ENCODE measurements around the gene CD74. TPM values are rescaled to one million over a fixed set of nuclear protein-coding genes. Genes with fewer than 3 reads are reported as not detected.

Gene CD74
- total RNA-seq, 1 experiment from 2014 or later, result 12.7 TPM

- Histone ChIP-seq H3K36me3 (ENCODE audit: control insufficient read depth, insufficient read depth, low read length) (no peaks in the 10 kb centered on the region), H3K27ac (ENCODE audit: low read length) (peak overlapping the region; percentile 8), H3K4me3 (ENCODE audit: low read depth in 2 of 2, low read length in 2 of 2) (no peak overlapping the region), H3K27me3 (ENCODE audit: control insufficient read depth, insufficient read depth, low read length) (no peaks in the 10 kb centered on the region), H3K4me1 (ENCODE audit: control insufficient read depth, insufficient read depth, low read length) (peaks cover 14% of the 10 kb centered on the region), H3K9me3 (ENCODE audit: control insufficient read depth, insufficient read depth, low read depth, low read length) (no peaks in the 10 kb centered on the region)
- TF ChIP-seq SIN3A (IDR thresholded peaks at IDR 0.05; ENCODE audit: borderline replicate concordance, insufficient read depth, low read depth, low read length) (no peak), REST (IDR thresholded peaks at IDR 0.05; ENCODE audit: insufficient read depth in 1 of 2, low read depth in 2 of 2, low read length in 1 of 2) (no peak), TCF7L2 (IDR thresholded peaks at IDR 0.05; ENCODE audit: low read depth, low read length) (no peak), CTCF (IDR thresholded peaks at IDR 0.05) (no peak), POLR2AphosphoS5 (IDR thresholded peaks at IDR 0.05; ENCODE audit: low read depth, low read length) (no peak)
- ChIA-PET CTCF (interaction anchor here (0.6 to 1.6 kb wide), 5 partner anchors 27 to 121 kb away, joined by 3 to 9 read pairs (median 3); no protein-coding TSS in a partner anchor), POLR2A (interaction anchor here (0.6 kb wide), 1 partner anchor 114 kb away, joined by 16 read pairs; no protein-coding TSS in a partner anchor)
- intact Hi-C loops (cut with micrococcal nuclease; ENCODE audit: unreplicated experiment), result loop anchor here (1.0 to 5.0 kb wide), 3 partner anchors 65 to 195 kb away; no protein-coding TSS in a partner anchor
- DNase-seq (ENCODE audit: low read depth, low spot score), result no peak
- BruUV-seq (replicated peaks), result no TSS peak
- in situ Hi-C loops (cut with HindIII; ENCODE audit: low pct_unique_long_range_greater_than_20kb, low sequenced_read_pairs), result no loop called here
- ATAC-seq, result no peak
Measured at GRCh38 chr5:150457562-150458240, 45.0 kb upstream of the CD74 start.

DNA sequence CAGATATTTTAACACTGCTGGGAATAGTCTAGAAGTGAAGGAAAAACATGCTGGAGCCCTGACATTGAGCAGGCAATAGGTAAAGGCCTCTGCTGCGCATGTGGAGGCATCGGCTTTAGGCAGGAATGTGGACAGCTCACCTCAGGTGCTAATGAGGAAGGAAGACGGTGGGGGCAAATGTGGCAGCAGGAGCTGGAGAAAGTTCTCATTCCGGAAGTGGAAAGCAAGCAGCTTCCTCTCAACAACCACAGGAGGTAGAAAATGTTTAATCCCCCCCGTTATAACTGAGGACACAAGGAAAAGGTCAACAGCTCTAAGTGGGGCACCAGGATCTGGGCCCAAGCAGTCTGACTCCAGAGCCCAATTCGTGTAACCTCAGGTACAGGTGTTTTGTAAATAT lies 44.4 kb upstream of the CD74 start:
- intact Hi-C loops (cut with micrococcal nuclease; ENCODE audit: unreplicated experiment) (loop anchor here (5.0 kb wide), 1 partner anchor 105 kb away; no protein-coding TSS in a partner anchor), in situ Hi-C loops (cut with HindIII; ENCODE audit: low pct_unique_long_range_greater_than_20kb, low sequenced_read_pairs) (no loop called here)
- ChIA-PET CTCF (interaction anchor here (0.6 to 0.7 kb wide), 2 partner anchors 29 to 84 kb away, joined by 3 to 4 read pairs; no protein-coding TSS in a partner anchor), POLR2A (interaction anchor here (0.6 kb wide), 1 partner anchor 115 kb away, joined by 16 read pairs; no protein-coding TSS in a partner anchor)
- no peaks in the 10 kb centered on the region for H3K9me3 ChIP-seq (ENCODE audit: control insufficient read depth, insufficient read depth, low read depth, low read length)
- BruUV-seq (replicated peaks), result no TSS peak
- H3K27ac ChIP-seq (ENCODE audit: low read length), result no peak overlapping the region; the same call in 1 of the 2 replicates
- TF ChIP-seq CTCF (IDR thresholded peaks at IDR 0.05), result no peak
- no peak for TF ChIP-seq POLR2AphosphoS5 (IDR thresholded peaks at IDR 0.05; ENCODE audit: low read depth, low read length)
- TF ChIP-seq REST (IDR thresholded peaks at IDR 0.05; ENCODE audit: insufficient read depth in 1 of 2, low read depth in 2 of 2, low read length in 1 of 2), result no peak
- no peak for TF ChIP-seq SIN3A (IDR thresholded peaks at IDR 0.05; ENCODE audit: borderline replicate concordance, insufficient read depth, low read depth, low read length)
- TF ChIP-seq TCF7L2 (IDR thresholded peaks at IDR 0.05; ENCODE audit: low read depth, low read length), result no peak
- no peak overlapping the region for H3K4me3 ChIP-seq (ENCODE audit: low read depth in 2 of 2, low read length in 2 of 2)
- ATAC-seq, result no peak
- H3K4me1 ChIP-seq (ENCODE audit: control insufficient read depth, insufficient read depth, low read length), result peaks cover 14% of the 10 kb centered on the region
- H3K27me3 ChIP-seq (ENCODE audit: control insufficient read depth, insufficient read depth, low read length), result no peaks in the 10 kb centered on the region
- H3K36me3 ChIP-seq (ENCODE audit: control insufficient read depth, insufficient read depth, low read length), result no peaks in the 10 kb centered on the region
- no peak for DNase-seq (ENCODE audit: low read depth, low spot score)
